OCI-LY1 (cell line): ENCODE results near the gene GFOD1.

Source experiments
- H2AFZ ChIP-seq: fragments of 200-600 bp; sonication (generic), shearing (Covaris generic); 2 replicates; pipeline ENCODE4 v1.6.0; 2014; ENCODE audit warnings: antibody characterized with exemption, mild to moderate bottlenecking, low read length
- H3F3A ChIP-seq: fragments of 200-600 bp; sonication (generic), shearing (Covaris generic); 2 replicates; pipeline ENCODE4 v1.6.0; 2014; ENCODE audit warnings: mild to moderate bottlenecking, antibody characterized with exemption, low read length, moderate library complexity; ENCODE audit not compliant: insufficient read depth
- H3K27ac ChIP-seq: fragments of 200-600 bp; sonication (generic); 2 replicates; pipeline ENCODE4 v1.5.1; 2014; ENCODE audit warnings: low read length, mixed run types, mild to moderate bottlenecking, low read depth; ENCODE audit not compliant: poor library complexity, severe bottlenecking
- H3K27me3 ChIP-seq: fragments of 200-600 bp; sonication (generic); 2 replicates; pipeline ENCODE4 v1.6.0; 2014; ENCODE audit warnings: antibody characterized with exemption, mild to moderate bottlenecking, low read length, moderate library complexity; ENCODE audit not compliant: insufficient read depth
- H3K36me3 ChIP-seq: fragments of 200-600 bp; sonication (generic); 2 replicates; pipeline ENCODE4 v1.6.1; 2014; ENCODE audit warnings: mild to moderate bottlenecking, antibody characterized with exemption, low read length, moderate library complexity, mixed read lengths; ENCODE audit not compliant: insufficient read depth
- H3K4me1 ChIP-seq: fragments of 200-600 bp; sonication (generic); 2 replicates; pipeline ENCODE4 v1.5.1; 2014; ENCODE audit warnings: mild to moderate bottlenecking, low read length, moderate library complexity; ENCODE audit not compliant: insufficient read depth, severe bottlenecking
- H3K4me2 ChIP-seq: fragments of 200-600 bp; sonication (generic), shearing (Covaris generic); 2 replicates; pipeline ENCODE4 v1.6.1; 2014; ENCODE audit warnings: low read length
- H3K4me3 ChIP-seq: fragments of 200-600 bp; sonication (generic); 2 replicates; pipeline ENCODE4 v1.5.1; 2014; ENCODE audit warnings: low read length, low read depth, mild to moderate bottlenecking, mixed read lengths; ENCODE audit not compliant: poor library complexity, severe bottlenecking
- H3K79me2 ChIP-seq: fragments of 200-600 bp; shearing (Covaris generic); 2 replicates; pipeline ENCODE4 v1.6.1; 2016; ENCODE audit warnings: mixed run types, low read length, mixed read lengths; ENCODE audit not compliant: insufficient read depth
- H3K9ac ChIP-seq: fragments of 200-600 bp; sonication (generic), shearing (Covaris generic); 2 replicates; pipeline ENCODE4 v1.6.1; 2014; ENCODE audit warnings: mild to moderate bottlenecking, low read length, mixed read lengths
- H3K9me2 ChIP-seq: fragments of 200-600 bp; sonication (generic), shearing (Covaris generic); 2 replicates; pipeline ENCODE4 v1.6.1; 2014; ENCODE audit warnings: low read depth, mild to moderate bottlenecking, low read length, mixed read lengths
- H3K9me3 ChIP-seq: fragments of 200-600 bp; shearing (Covaris generic); 2 replicates; pipeline ENCODE4 v1.6.1; 2014; ENCODE audit warnings: low read length, mixed read lengths
- H4K20me1 ChIP-seq: fragments of 200-600 bp; sonication (generic), shearing (Covaris generic); 2 replicates; pipeline ENCODE4 v1.6.0; 2016; ENCODE audit warnings: mild to moderate bottlenecking, low read length; ENCODE audit not compliant: insufficient read depth
- EZH2 ChIP-seq: fragments of 200-600 bp; sonication (generic), shearing (Covaris generic); IDR thresholded peaks from 2 replicates; pipeline ENCODE4 v1.8.0; 2017; ENCODE audit warnings: borderline replicate concordance, mixed run types, mild to moderate bottlenecking, antibody characterized with exemption, low read length, moderate library complexity, mixed read lengths
- TF ChIP-seq, protein P1 (sequence below): fragments of 200-600 bp; sonication (generic), shearing (Covaris generic); IDR thresholded peaks from 2 replicates; pipeline ENCODE4 v1.5.1; 2017; ENCODE audit warnings: mild to moderate bottlenecking, antibody characterized with exemption, low read length, moderate library complexity, mixed read lengths

GFOD1 gene

DNA sequence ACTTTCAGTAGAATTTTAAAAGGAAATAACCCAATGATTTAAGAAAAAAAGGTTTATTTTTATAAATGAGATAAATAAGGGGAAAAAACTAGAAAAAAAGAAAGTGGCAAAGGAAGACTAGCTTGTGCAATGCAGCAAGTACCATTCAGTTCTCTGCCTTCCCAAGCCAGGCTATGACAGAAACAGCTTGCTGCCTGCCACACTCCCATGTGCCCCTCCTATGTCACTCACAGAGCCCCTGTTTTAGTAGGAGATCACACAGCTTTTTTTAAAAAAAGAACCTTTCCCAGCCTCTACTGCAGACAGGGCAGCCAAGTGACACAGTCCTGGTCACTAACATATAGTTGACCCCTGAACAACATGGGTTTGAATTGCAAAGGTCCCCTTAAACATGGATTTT, 172.6 kb downstream of the GFOD1 start:
- H3K4me2 ChIP-seq, result no peak overlapping the region
- H3K9me3 ChIP-seq, result no peaks in the 10 kb centered on the region
- TF ChIP-seq, protein P1, sequence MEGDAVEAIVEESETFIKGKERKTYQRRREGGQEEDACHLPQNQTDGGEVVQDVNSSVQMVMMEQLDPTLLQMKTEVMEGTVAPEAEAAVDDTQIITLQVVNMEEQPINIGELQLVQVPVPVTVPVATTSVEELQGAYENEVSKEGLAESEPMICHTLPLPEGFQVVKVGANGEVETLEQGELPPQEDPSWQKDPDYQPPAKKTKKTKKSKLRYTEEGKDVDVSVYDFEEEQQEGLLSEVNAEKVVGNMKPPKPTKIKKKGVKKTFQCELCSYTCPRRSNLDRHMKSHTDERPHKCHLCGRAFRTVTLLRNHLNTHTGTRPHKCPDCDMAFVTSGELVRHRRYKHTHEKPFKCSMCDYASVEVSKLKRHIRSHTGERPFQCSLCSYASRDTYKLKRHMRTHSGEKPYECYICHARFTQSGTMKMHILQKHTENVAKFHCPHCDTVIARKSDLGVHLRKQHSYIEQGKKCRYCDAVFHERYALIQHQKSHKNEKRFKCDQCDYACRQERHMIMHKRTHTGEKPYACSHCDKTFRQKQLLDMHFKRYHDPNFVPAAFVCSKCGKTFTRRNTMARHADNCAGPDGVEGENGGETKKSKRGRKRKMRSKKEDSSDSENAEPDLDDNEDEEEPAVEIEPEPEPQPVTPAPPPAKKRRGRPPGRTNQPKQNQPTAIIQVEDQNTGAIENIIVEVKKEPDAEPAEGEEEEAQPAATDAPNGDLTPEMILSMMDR, result no peak
- no peak for TF ChIP-seq EZH2
- H3K79me2 ChIP-seq, result no peaks in the 10 kb centered on the region
- no peak overlapping the region for H3K9ac ChIP-seq
- peaks cover 66% of the 10 kb centered on the region for H3K36me3 ChIP-seq
- no peaks in the 10 kb centered on the region for H4K20me1 ChIP-seq
- H3K9me2 ChIP-seq, result no peaks in the 10 kb centered on the region
- no peak overlapping the region for H3K4me3 ChIP-seq
- no peaks in the 10 kb centered on the region for H3K27me3 ChIP-seq
- no peak overlapping the region for H3K27ac ChIP-seq
- no peaks in the 10 kb centered on the region for H3K4me1 ChIP-seq
- H3F3A ChIP-seq, result no peaks in the 10 kb centered on the region
- H2AFZ ChIP-seq, result no peak overlapping the region

DNA sequence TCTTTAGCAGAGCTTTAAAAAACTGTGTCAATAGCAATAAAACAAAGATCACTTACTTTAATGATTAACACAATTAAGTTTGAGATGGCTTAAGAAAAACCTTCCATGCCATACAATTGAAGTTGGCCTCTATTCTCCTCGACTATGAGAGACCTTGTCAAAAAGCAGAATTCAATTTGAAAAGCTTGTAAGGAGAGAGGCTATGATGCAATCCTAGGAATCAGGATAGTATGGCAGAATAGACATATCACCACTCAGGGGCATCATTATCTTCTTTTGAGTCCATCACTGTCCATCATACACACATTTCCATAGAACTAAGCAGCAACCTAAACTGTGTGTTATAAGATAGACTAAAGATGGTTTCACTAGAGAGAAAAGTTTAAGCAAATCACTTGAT, 176.2 kb downstream of the GFOD1 start:
- Histone ChIP-seq H3K9me2 (no peaks in the 10 kb centered on the region), H3K27ac (no peak overlapping the region), H3K9me3 (no peaks in the 10 kb centered on the region), H3K9ac (no peak overlapping the region), H3K4me1 (no peaks in the 10 kb centered on the region), H3K4me2 (no peak overlapping the region), H2AFZ (no peak overlapping the region), H3K36me3 (peaks cover 54% of the 10 kb centered on the region), H4K20me1 (no peaks in the 10 kb centered on the region), H3K4me3 (no peak overlapping the region), H3K27me3 (no peaks in the 10 kb centered on the region), H3F3A (no peaks in the 10 kb centered on the region), H3K79me2 (no peaks in the 10 kb centered on the region)
- TF ChIP-seq EZH2, result no peak
- TF ChIP-seq, protein P1, result no peak

DNA sequence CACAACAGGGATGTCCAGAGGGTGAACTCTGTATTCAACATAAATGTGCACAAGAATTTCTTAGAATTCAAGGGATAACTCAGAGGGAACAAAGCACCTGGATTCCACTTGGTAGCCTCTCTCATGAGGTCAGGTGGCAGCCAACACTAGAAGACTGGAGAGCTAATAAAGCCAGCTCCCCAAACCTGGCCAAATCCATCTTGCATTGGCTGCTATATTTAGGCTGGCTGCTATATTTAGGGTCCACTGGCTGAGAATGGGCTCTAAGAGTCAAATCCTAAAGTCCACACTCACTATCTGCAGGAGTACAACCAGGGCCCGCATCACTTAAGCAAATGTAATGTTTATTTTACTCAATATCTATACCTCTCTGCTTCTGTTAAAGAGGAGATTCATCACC, 179.1 kb downstream of the GFOD1 start:
- H3K36me3 ChIP-seq, result peaks cover 39% of the 10 kb centered on the region
- no peak overlapping the region for H3K27ac ChIP-seq

More for the DNA sequence above, 179.1 kb downstream of the GFOD1 start:
- Histone ChIP-seq H3K4me1 (peaks cover 19% of the 10 kb centered on the region), H3K9me3 (no peaks in the 10 kb centered on the region), H4K20me1 (no peaks in the 10 kb centered on the region), H2AFZ (no peak overlapping the region), H3K79me2 (no peaks in the 10 kb centered on the region), H3K4me3 (no peak overlapping the region), H3K9ac (no peak overlapping the region), H3K9me2 (no peaks in the 10 kb centered on the region), H3K4me2 (no peak overlapping the region), H3F3A (no peaks in the 10 kb centered on the region), H3K27me3 (no peaks in the 10 kb centered on the region)
- no peak for TF ChIP-seq EZH2
- TF ChIP-seq, protein P1, result no peak
